ENCODE results near the gene SLC6A4. TPM values are rescaled to one million over a fixed set of nuclear protein-coding genes. Genes with fewer than 3 reads are reported as not detected.

Gene SLC6A4
- not detected in 2 replicates for total RNA-seq

GRCh38 chr17:30235386-30236296 is at the start of gene SLC6A4:
TSS of gene SLC6A4 (minus strand) at chr17:30235697. CDS start at chr17:30221958, 13,739 bp downstream.

Small RNAs within 50 kb of the gene (small RNA-seq; reads per million reads assigned to genes)
- 9.8 reads per million, percentile 94 among the genes with 10 or more reads in this experiment for gene RF00154 (ENCODE audit: low replicate concordance)

Other genes with a start within 250 kb of the SLC6A4 start
- 10.3 and 10.5 TPM in 2 replicates for gene NSRP1, start 118.9 kb downstream of the SLC6A4 start, total RNA-seq
- gene BLMH, start 56.2 kb upstream of the SLC6A4 start, total RNA-seq = 22.8 and 28.7 TPM in 2 replicates
- not detected in 2 replicates for gene TMIGD1, start 98.4 kb upstream of the SLC6A4 start, total RNA-seq
- 89.5 and 148 TPM in 2 replicates for gene CPD, start 143.2 kb upstream of the SLC6A4 start, total RNA-seq
- gene GOSR1, start 241.7 kb upstream of the SLC6A4 start, total RNA-seq = 31.2 and 31.7 TPM in 2 replicates

All from placental pericyte (primary cell).